IMR-90 (cell line): Measurements from ENCODE around the gene KAZN. TPM values are rescaled to one million over a fixed set of nuclear protein-coding genes. Genes with fewer than 3 reads are reported as not detected.

ENCODE experiments used
- ATAC-seq: fragments of 200-7000 bp; cut with Tn5 transposase; 2 replicates; pipeline ENCODE4 v1.9.1; 2020; ENCODE audit warnings: low read depth, mild to moderate bottlenecking, moderate library complexity
- BruUV-seq: library from RNA; stranded (reverse); fragments of 400-500 nt; replicated peaks from 2 replicates; lab custom pipeline; 2021; lab: Mats Ljungman, UMichigan
- CTCF ChIA-PET: fragments of 300-600 bp; formaldehyde crosslinking; extraction: SDS; loops from one replicate; lab custom pipeline; 2021; ENCODE audit warnings: antibody characterized with exemption; lab: Yijun Ruan, JAX
- POLR2A ChIA-PET: fragments of 300-600 bp; sonication (Branson Sonifier 250); formaldehyde crosslinking; loops from one replicate; lab custom pipeline; 2022; ENCODE audit warnings: antibody characterized with exemption; ENCODE audit not compliant: unreplicated experiment; lab: Charles Lee
- DNase-seq: peaks from one replicate; pipeline ENCODE4 v3.0.0; 2013
- H2AFZ ChIP-seq: replicated peaks from 2 replicates; pipeline ENCODE3; 2013; ENCODE audit warnings: low read length, mild to moderate bottlenecking; ENCODE audit not compliant: poor library complexity
- H2AK5ac ChIP-seq: 2 replicates; pipeline ENCODE4 v1.6.1; 2013; ENCODE audit warnings: low read depth, low read length, inconsistent platforms
- H2AK9ac ChIP-seq: replicated peaks from 2 replicates; pipeline ENCODE3; 2013; ENCODE audit warnings: mild to moderate bottlenecking, low read depth, low read length, moderate library complexity; ENCODE audit not compliant: poor library complexity
- H2BK120ac ChIP-seq: 2 replicates; pipeline ENCODE4 v1.6.1; 2013; ENCODE audit warnings: low read depth, low read length, inconsistent platforms
- H2BK15ac ChIP-seq: 3 replicates; pipeline ENCODE4 v1.6.1; 2013; ENCODE audit warnings: low read depth, low read length, inconsistent platforms
- H2BK20ac ChIP-seq: 2 replicates; pipeline ENCODE4 v1.6.1; 2013; ENCODE audit warnings: low read depth, mild to moderate bottlenecking, inconsistent platforms, low read length, moderate library complexity
- H2BK5ac ChIP-seq: 2 replicates; pipeline ENCODE4 v1.6.1; 2013; ENCODE audit warnings: mild to moderate bottlenecking, low read depth, low read length, inconsistent platforms; ENCODE audit not compliant: poor library complexity, severe bottlenecking
- H3K14ac ChIP-seq: replicated peaks from 2 replicates; pipeline ENCODE4 v1.6.1; 2013; ENCODE audit warnings: low read depth, low read length, inconsistent platforms
- H3K18ac ChIP-seq: 2 replicates; pipeline ENCODE4 v1.6.1; 2013; ENCODE audit warnings: low read depth, low read length, control low read depth
- H3K23ac ChIP-seq: 2 replicates; pipeline ENCODE4 v1.6.1; 2013; ENCODE audit warnings: low read depth, low read length, inconsistent platforms
- H3K27ac ChIP-seq: 2 replicates; pipeline ENCODE4 v1.5.1; 2013; ENCODE audit warnings: mild to moderate bottlenecking, control low read depth, low read length; ENCODE audit not compliant: insufficient read depth
- H3K27me3 ChIP-seq: 2 replicates; pipeline ENCODE4 v1.6.1; 2013; ENCODE audit warnings: low read length; ENCODE audit not compliant: control insufficient read depth, insufficient read depth
- H3K36me3 ChIP-seq: 2 replicates; pipeline ENCODE4 v1.6.1; 2013; ENCODE audit warnings: low read length, mixed read lengths; ENCODE audit not compliant: control insufficient read depth, insufficient read depth
- H3K4ac ChIP-seq: 2 replicates; pipeline ENCODE4 v1.6.1; 2013; ENCODE audit warnings: low read depth, low read length, inconsistent platforms
- H3K4me1 ChIP-seq: 2 replicates; pipeline ENCODE4 v1.6.1; 2013; ENCODE audit warnings: low read length, mixed read lengths; ENCODE audit not compliant: control insufficient read depth, insufficient read depth
- H3K4me2 ChIP-seq: 2 replicates; pipeline ENCODE4 v1.6.1; 2013; ENCODE audit warnings: low read depth, mild to moderate bottlenecking, control low read depth, low read length, moderate library complexity
- H3K4me3 ChIP-seq: 2 replicates; pipeline ENCODE4 v1.5.1; 2013; ENCODE audit warnings: low read depth, mild to moderate bottlenecking, control low read depth, low read length, moderate library complexity; ENCODE audit not compliant: insufficient read depth
- H3K56ac ChIP-seq: 2 replicates; pipeline ENCODE4 v1.6.1; 2013; ENCODE audit warnings: low read length, inconsistent platforms; ENCODE audit not compliant: insufficient read depth; ENCODE audit errors: extremely low read depth
- H3K79me1 ChIP-seq, 2 experiments: 2 replicates each; pipeline ENCODE4 v1.6.1; 2013; ENCODE audit warnings: low read length in 2 of 2, inconsistent platforms in 1 of 2, low read depth in 1 of 2
- H3K9ac ChIP-seq: 2 replicates; pipeline ENCODE4 v1.6.1; 2013; ENCODE audit warnings: low read depth, low read length, control low read depth
- H3K9me1 ChIP-seq: 2 replicates; pipeline ENCODE4 v1.6.1; 2013; ENCODE audit warnings: low read length, inconsistent platforms; ENCODE audit not compliant: insufficient read depth
- H3K9me3 ChIP-seq: 2 replicates; pipeline ENCODE4 v1.6.1; 2013; ENCODE audit warnings: low read length; ENCODE audit not compliant: control insufficient read depth, insufficient read depth
- H4K20me1 ChIP-seq: 2 replicates; pipeline ENCODE4 v1.6.1; 2013; ENCODE audit warnings: low read length, inconsistent platforms; ENCODE audit not compliant: insufficient read depth
- H4K5ac ChIP-seq: 2 replicates; pipeline ENCODE4 v1.6.1; 2013; ENCODE audit warnings: mild to moderate bottlenecking, low read depth, low read length, control low read depth
- H4K8ac ChIP-seq, 2 experiments: 2 replicates each; pipeline ENCODE4 v1.6.1; 2013; ENCODE audit warnings: low read depth in 2 of 2, low read length in 2 of 2, control low read depth in 1 of 2, inconsistent platforms in 1 of 2
- H4K91ac ChIP-seq: 2 replicates; pipeline ENCODE4 v1.6.1; 2013; ENCODE audit warnings: low read depth, low read length, inconsistent platforms; ENCODE audit not compliant: insufficient read depth
- BHLHE40 ChIP-seq: fragments of 150-350 bp; IDR thresholded peaks from 2 replicates; pipeline ENCODE4 v1.6.1; 2016; ENCODE audit warnings: mild to moderate bottlenecking, low read depth, low read length
- ELK1 ChIP-seq: fragments of 150-350 bp; IDR thresholded peaks from 2 replicates; pipeline ENCODE4 v1.6.1; 2016; ENCODE audit warnings: low read depth, mild to moderate bottlenecking, low read length, moderate library complexity, borderline replicate concordance
- FOS ChIP-seq: fragments of 150-350 bp; IDR thresholded peaks from 2 replicates; pipeline ENCODE4 v1.6.1; 2016; ENCODE audit warnings: low read depth, low read length
- MAZ ChIP-seq: IDR thresholded peaks from 2 replicates; pipeline ENCODE4 v1.6.1; 2012; ENCODE audit warnings: low read depth, mild to moderate bottlenecking, low read length, improper control_type of control experiment, moderate library complexity, borderline replicate concordance
- NFE2L2 ChIP-seq: fragments of 150-350 bp; IDR thresholded peaks from 2 replicates; pipeline ENCODE4 v1.6.1; 2016; ENCODE audit warnings: low read depth, mild to moderate bottlenecking, low read length
- POLR2A ChIP-seq: IDR thresholded peaks from 2 replicates; pipeline ENCODE4 v1.6.1; 2012; ENCODE audit warnings: mild to moderate bottlenecking, low read depth, low read length
- RAD21 ChIP-seq: IDR thresholded peaks from 2 replicates; pipeline ENCODE4 v1.6.1; 2012; ENCODE audit warnings: low read length, improper control_type of control experiment
- SMC3 ChIP-seq: fragments of 150-350 bp; IDR thresholded peaks from 2 replicates; pipeline ENCODE4 v1.6.1; 2016; ENCODE audit warnings: low read depth, mild to moderate bottlenecking, antibody characterized with exemption, low read length, moderate library complexity
- WGBS, 2 experiments: methylation state at CpG; one replicate each; pipeline versions ENCODE4 v1.1.5 to v1.1.7; 2013; ENCODE audit warnings: missing lambda C conversion rate in 2 of 2; ENCODE audit not compliant: insufficient read length in 1 of 2; ENCODE audit errors: extremely low coverage in 2 of 2; 5-methylcytosine and 5-hydroxymethylcytosine counted together
- dilution Hi-C: fragments of 300-500 bp; cut with HindIII; formaldehyde crosslinking; loops from one replicate; pipeline ENCODE4 v1.14.3; 2018; ENCODE audit warnings: low sequenced_read_pairs; ENCODE audit not compliant: unreplicated experiment
- in situ Hi-C: fragments of 300-500 bp; cut with MboI; formaldehyde crosslinking; loops from 3 replicates; pipeline ENCODE4 v1.14.3; 2019; ENCODE audit warnings: low sequenced_read_pairs, inconsistent platforms, mixed read lengths
- intact Hi-C: fragments of 100-400 bp; cut with micrococcal nuclease; formaldehyde crosslinking; loops from 2 replicates; pipeline ENCODE4 v1.10.0; 2022
- polyA plus RNA-seq, 3 experiments: library from polyadenylated mRNA; depleted of rRNA; stranded (reverse); fragments of >200 nt; gene quantifications; 2 replicates each; pipeline ENCODE4 v1.2.3, GENCODE V29; 2012; ENCODE audit warnings: low replicate concordance in 1 of 3
- total RNA-seq: library from RNA; depleted of rRNA; stranded (reverse); fragments of >200 nt; gene quantifications from 2 replicates; pipeline ENCODE4 v1.2.3, GENCODE V29; 2012

Gene KAZN
- total and polyA plus RNA-seq, 2 of the 4 experiments (the other 2 are of a cell fraction): 5.2 to 10.5 TPM

- Histone ChIP-seq H3K9ac (no peak overlapping the region), H3K9me1 (no peaks in the 10 kb centered on the region), H3K23ac (no peak overlapping the region), H3K27me3 (no peaks in the 10 kb centered on the region; the same call in 1 of the 2 replicates), H4K8ac (no peak overlapping the region), H3K4me2 (no peak overlapping the region), H4K5ac (no peak overlapping the region), H3K4me1 (no peaks in the 10 kb centered on the region), H4K91ac (no peak overlapping the region), H3K27ac (no peak overlapping the region), H3K4ac (no peak overlapping the region), H3K36me3 (no peaks in the 10 kb centered on the region), H3K4me3 (no peak overlapping the region), H2AK9ac (no peak overlapping the region), H2BK20ac (no peak overlapping the region), H3K14ac (no peak overlapping the region), H3K79me1 (no peaks in the 10 kb centered on the region), H2BK5ac (no peak overlapping the region), H2AK5ac (no peak overlapping the region), H2AFZ (no peak overlapping the region), H3K9me3 (peaks cover 2% of the 10 kb centered on the region; the same call in 1 of the 2 replicates), H4K20me1 (no peaks in the 10 kb centered on the region), H3K56ac (no peak overlapping the region), H2BK120ac (no peak overlapping the region), H3K18ac (no peak overlapping the region), H2BK15ac (no peak overlapping the region)
- ATAC-seq (no peak), DNase-seq (no peak)
- BruUV-seq: no TSS peak
- WGBS, 2 experiments: no CpG with 5 or more reads among the region's 1 CpG
- intact Hi-C loops (no loop called here), in situ Hi-C loops (no loop called here), dilution Hi-C loops (no loop called here)
- TF ChIP-seq POLR2A: no peak
- no peak for TF ChIP-seq FOS
- no peak for TF ChIP-seq BHLHE40
- no peak for TF ChIP-seq ELK1
- TF ChIP-seq RAD21: no peak
- TF ChIP-seq MAZ: no peak
- no peak for TF ChIP-seq NFE2L2
- TF ChIP-seq SMC3: no peak
- ChIA-PET POLR2A (no interaction called here), CTCF (no interaction called here)
These were observed 56.1 kb downstream of the KAZN start for GRCh38 chr1:14654554-14654953.
